ENCODE results near the gene TRDMT1. TPM values are rescaled to one million over a fixed set of nuclear protein-coding genes. Genes with fewer than 3 reads are reported as not detected.
A peak's percentile ranks its signal among the peaks of the same experiment; 100 is the strongest.

The TRDMT1 gene
- total RNA-seq, 1 donor from 2014 or later = 1.1 TPM

- ATAC-seq (no peak), DNase-seq (ENCODE audit: low spot score) (no peak)
Observed at GRCh38 chr10:17232276-17232960, 30.9 kb upstream of the TRDMT1 start.

- no peak for ATAC-seq
- no peak for DNase-seq (ENCODE audit: low spot score)
Observed at GRCh38 chr10:17231788-17232187, 30.3 kb upstream of the TRDMT1 start.

- DNase-seq (ENCODE audit: low spot score) (peak; percentile 71), ATAC-seq (peak; percentile 57)
Observed at GRCh38 chr10:17229967-17230682, 28.7 kb upstream of the TRDMT1 start.

- ATAC-seq (no peak), DNase-seq (ENCODE audit: low spot score) (no peak)
Observed at GRCh38 chr10:17229717-17229966, 28.2 kb upstream of the TRDMT1 start.

GRCh38 chr10:17229016-17229716, 27.7 kb upstream of the TRDMT1 start:
- peak; percentile 73 for DNase-seq (ENCODE audit: low spot score)
- ATAC-seq = peak; percentile 70

GRCh38 chr10:17228091-17229015, 26.9 kb upstream of the TRDMT1 start, which contains the start of gene VIM:
TSS of gene VIM (plus strand) at chr10:17228241. CDS start at chr10:17229423, 1,182 bp downstream.
- DNase-seq (ENCODE audit: low spot score) = peak; percentile 66

GRCh38 chr10:17227367-17228090, 26.1 kb upstream of the TRDMT1 start:
- no peak for DNase-seq (ENCODE audit: low spot score)
- ATAC-seq = no peak

More at GRCh38 chr10:17228091-17229015, 26.9 kb upstream of the TRDMT1 start, which contains the start of gene VIM:
- ATAC-seq = peak; percentile 47

GRCh38 chr10:17226891-17227303, 25.4 kb upstream of the TRDMT1 start:
- DNase-seq (ENCODE audit: low spot score) = no peak
- ATAC-seq = no peak

- DNase-seq (ENCODE audit: low spot score) (no peak), ATAC-seq (no peak)
Observed at GRCh38 chr10:17225808-17226207, 24.3 kb upstream of the TRDMT1 start.

GRCh38 chr10:17222329-17222728, 20.9 kb upstream of the TRDMT1 start:
- ATAC-seq (no peak), DNase-seq (ENCODE audit: low spot score) (no peak)

GRCh38 chr10:17220652-17221100, 19.2 kb upstream of the TRDMT1 start:
- ATAC-seq (no peak), DNase-seq (ENCODE audit: low spot score) (no peak)

- no peak for DNase-seq (ENCODE audit: low spot score)
- no peak for ATAC-seq
Observed at GRCh38 chr10:17219024-17219423, 17.6 kb upstream of the TRDMT1 start.

GRCh38 chr10:17217631-17218232, 16.3 kb upstream of the TRDMT1 start:
- DNase-seq (ENCODE audit: low spot score) (no peak), ATAC-seq (no peak)

GRCh38 chr10:17216901-17217395, 15.5 kb upstream of the TRDMT1 start:
- ATAC-seq (no peak), DNase-seq (ENCODE audit: low spot score) (no peak)

- ATAC-seq (peak; percentile 54), DNase-seq (ENCODE audit: low spot score) (no peak)
Observed at GRCh38 chr10:17216217-17216900, 14.9 kb upstream of the TRDMT1 start.

- ATAC-seq = no peak
- no peak for DNase-seq (ENCODE audit: low spot score)
Observed at GRCh38 chr10:17215782-17216122, 14.3 kb upstream of the TRDMT1 start.

- ATAC-seq (no peak), DNase-seq (ENCODE audit: low spot score) (no peak)
Observed at GRCh38 chr10:17214971-17215781, 13.7 kb upstream of the TRDMT1 start.

GRCh38 chr10:17214526-17214925, 13.1 kb upstream of the TRDMT1 start:
- ATAC-seq (no peak), DNase-seq (ENCODE audit: low spot score) (no peak)
